ENCODE data around the gene ESCO1. TPM values are rescaled to one million over a fixed set of nuclear protein-coding genes. Genes with fewer than 3 reads are reported as not detected.
A peak's percentile ranks its signal among the peaks of the same experiment; 100 is the strongest.

ESCO1 gene
- total and polyA plus RNA-seq, 2 of the 13 experiments (the other 11 are each of a cell fraction or from before 2014, with no cell fraction given), result 6.3 to 19.4 TPM

GRCh38 chr18:21600526-21601410 is at the start of gene ESCO1 (continued):
- TF ChIP-seq, protein P1, sequence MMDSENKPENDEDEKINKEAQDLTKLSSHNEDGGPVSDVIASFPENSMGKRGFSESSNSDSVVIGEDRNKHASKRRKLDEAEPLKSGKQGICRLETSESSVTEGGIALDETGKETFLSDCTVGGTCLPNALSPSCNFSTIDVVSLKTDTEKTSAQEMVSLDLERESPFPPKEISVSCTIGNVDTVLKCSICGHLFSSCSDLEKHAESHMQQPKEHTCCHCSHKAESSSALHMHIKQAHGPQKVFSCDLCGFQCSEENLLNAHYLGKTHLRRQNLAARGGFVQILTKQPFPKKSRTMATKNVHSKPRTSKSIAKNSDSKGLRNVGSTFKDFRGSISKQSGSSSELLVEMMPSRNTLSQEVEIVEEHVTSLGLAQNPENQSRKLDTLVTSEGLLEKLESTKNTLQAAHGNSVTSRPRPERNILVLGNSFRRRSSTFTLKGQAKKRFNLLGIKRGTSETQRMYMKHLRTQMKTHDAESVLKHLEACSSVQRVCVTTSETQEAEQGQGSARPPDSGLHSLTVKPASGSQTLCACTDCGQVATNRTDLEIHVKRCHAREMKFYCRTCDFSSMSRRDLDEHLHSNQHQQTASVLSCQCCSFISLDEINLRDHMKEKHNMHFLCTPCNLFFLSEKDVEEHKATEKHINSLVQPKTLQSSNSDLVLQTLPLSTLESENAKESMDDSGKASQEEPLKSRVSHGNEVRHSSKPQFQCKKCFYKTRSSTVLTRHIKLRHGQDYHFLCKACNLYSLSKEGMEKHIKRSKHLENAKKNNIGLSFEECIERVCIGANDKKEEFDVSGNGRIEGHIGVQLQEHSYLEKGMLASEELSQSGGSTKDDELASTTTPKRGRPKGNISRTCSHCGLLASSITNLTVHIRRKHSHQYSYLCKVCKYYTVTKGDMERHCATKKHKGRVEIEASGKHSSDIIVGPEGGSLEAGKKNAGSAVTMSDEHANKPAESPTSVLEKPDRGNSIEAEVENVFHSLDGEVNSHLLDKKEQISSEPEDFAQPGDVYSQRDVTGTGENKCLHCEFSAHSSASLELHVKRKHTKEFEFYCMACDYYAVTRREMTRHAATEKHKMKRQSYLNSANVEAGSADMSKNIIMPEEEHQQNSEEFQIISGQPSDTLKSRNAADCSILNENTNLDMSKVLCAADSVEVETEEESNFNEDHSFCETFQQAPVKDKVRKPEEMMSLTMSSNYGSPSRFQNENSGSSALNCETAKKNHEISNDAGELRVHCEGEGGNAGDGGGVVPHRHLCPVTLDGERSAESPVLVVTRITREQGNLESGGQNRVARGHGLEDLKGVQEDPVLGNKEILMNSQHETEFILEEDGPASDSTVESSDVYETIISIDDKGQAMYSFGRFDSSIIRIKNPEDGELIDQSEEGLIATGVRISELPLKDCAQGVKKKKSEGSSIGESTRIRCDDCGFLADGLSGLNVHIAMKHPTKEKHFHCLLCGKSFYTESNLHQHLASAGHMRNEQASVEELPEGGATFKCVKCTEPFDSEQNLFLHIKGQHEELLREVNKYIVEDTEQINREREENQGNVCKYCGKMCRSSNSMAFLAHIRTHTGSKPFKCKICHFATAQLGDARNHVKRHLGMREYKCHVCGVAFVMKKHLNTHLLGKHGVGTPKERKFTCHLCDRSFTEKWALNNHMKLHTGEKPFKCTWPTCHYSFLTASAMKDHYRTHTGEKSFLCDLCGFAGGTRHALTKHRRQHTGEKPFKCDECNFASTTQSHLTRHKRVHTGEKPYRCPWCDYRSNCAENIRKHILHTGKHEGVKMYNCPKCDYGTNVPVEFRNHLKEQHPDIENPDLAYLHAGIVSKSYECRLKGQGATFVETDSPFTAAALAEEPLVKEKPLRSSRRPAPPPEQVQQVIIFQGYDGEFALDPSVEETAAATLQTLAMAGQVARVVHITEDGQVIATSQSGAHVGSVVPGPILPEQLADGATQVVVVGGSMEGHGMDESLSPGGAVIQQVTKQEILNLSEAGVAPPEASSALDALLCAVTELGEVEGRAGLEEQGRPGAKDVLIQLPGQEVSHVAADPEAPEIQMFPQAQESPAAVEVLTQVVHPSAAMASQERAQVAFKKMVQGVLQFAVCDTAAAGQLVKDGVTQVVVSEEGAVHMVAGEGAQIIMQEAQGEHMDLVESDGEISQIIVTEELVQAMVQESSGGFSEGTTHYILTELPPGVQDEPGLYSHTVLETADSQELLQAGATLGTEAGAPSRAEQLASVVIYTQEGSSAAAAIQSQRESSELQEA (CRISPR knock-in tag; IDR thresholded peaks at IDR 0.05; ENCODE audit: not compliant biosample characterization), result no peak
- TF ChIP-seq GMEB1 (CRISPR knock-in tag; IDR thresholded peaks at IDR 0.05; ENCODE audit: borderline replicate concordance), result peak; percentile 96
- TF ChIP-seq MNT (IDR thresholded peaks at IDR 0.05), result peak; percentile 22; the same call in 1 of the 2 replicates
- no peak for TF ChIP-seq MBNL3 (CRISPR knock-in tag; conservative IDR thresholded peaks at IDR 0.05)
- TF ChIP-seq HCFC1 (IDR thresholded peaks at IDR 0.05; ENCODE audit: low read depth, low read length), result peak; percentile 40
- no peak for TF ChIP-seq PTBP1 (IDR thresholded peaks at IDR 0.05; ENCODE audit: low read depth, low read length, poor library complexity, severe bottlenecking)
- TF ChIP-seq, protein P2, sequence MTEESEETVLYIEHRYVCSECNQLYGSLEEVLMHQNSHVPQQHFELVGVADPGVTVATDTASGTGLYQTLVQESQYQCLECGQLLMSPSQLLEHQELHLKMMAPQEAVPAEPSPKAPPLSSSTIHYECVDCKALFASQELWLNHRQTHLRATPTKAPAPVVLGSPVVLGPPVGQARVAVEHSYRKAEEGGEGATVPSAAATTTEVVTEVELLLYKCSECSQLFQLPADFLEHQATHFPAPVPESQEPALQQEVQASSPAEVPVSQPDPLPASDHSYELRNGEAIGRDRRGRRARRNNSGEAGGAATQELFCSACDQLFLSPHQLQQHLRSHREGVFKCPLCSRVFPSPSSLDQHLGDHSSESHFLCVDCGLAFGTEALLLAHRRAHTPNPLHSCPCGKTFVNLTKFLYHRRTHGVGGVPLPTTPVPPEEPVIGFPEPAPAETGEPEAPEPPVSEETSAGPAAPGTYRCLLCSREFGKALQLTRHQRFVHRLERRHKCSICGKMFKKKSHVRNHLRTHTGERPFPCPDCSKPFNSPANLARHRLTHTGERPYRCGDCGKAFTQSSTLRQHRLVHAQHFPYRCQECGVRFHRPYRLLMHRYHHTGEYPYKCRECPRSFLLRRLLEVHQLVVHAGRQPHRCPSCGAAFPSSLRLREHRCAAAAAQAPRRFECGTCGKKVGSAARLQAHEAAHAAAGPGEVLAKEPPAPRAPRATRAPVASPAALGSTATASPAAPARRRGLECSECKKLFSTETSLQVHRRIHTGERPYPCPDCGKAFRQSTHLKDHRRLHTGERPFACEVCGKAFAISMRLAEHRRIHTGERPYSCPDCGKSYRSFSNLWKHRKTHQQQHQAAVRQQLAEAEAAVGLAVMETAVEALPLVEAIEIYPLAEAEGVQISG (CRISPR knock-in tag; IDR thresholded peaks at IDR 0.05), result peak; percentile 96
- TF ChIP-seq ZNF740 (CRISPR knock-in tag; IDR thresholded peaks at IDR 0.05), result no peak
- no peak for TF ChIP-seq CBX2 (IDR thresholded peaks at IDR 0.05; ENCODE audit: low read depth, low read length)
- peak; percentile 88 for TF ChIP-seq CBX2 (CRISPR knock-in tag; IDR thresholded peaks at IDR 0.05; ENCODE audit: low read depth)
- no peak for TF ChIP-seq HMGA1 (CRISPR knock-in tag; conservative IDR thresholded peaks at IDR 0.05)
- no peak for TF ChIP-seq HNRNPK (IDR thresholded peaks at IDR 0.05; ENCODE audit: low read depth, low read length, poor library complexity, severe bottlenecking)
- peak; percentile 80 for TF ChIP-seq SKI (IDR thresholded peaks at IDR 0.05; ENCODE audit: partially characterized antibody)
